K562 (cell line): Measurements from ENCODE around the gene FSTL3.

Source experiments
- CBX8 ChIP-seq: fragments of 200-600 bp; sonication (generic); IDR thresholded peaks from 2 replicates; pipeline ENCODE4 v1.6.1; 2012; ENCODE audit warnings: borderline replicate concordance, mixed run types, low read depth, mild to moderate bottlenecking, moderate library complexity, mixed read lengths, low read length, control low read depth, inconsistent platforms; ENCODE audit not compliant: poor library complexity, severe bottlenecking; ENCODE audit errors: extremely low read depth
- ETS1 ChIP-seq: conservative IDR thresholded peaks from 2 replicates; pipeline ENCODE4 v1.6.1; 2011; ENCODE audit warnings: low read depth, mild to moderate bottlenecking, low read length; ENCODE audit not compliant: control insufficient read depth
- HOXB6 ChIP-seq: fragments of 250-450 bp; sonication (Bioruptor Pico); IDR thresholded peaks from 2 replicates; pipeline ENCODE4 v1.5.1; 2022; ENCODE audit warnings: mild to moderate bottlenecking, borderline replicate concordance
- MLX ChIP-seq, 2 experiments: fragments of 450-650 bp in 1 of 2; sonication (generic) in 1 of 2; formaldehyde crosslinking; conservative IDR thresholded peaks; 2 replicates each; pipeline versions ENCODE4 v1.4.0 to v1.8.1; 2020 to 2022; ENCODE audit warnings: mild to moderate bottlenecking in 1 of 2, missing genetic modification reagents in 1 of 2
- POU5F1 ChIP-seq: fragments of 150-350 bp; IDR thresholded peaks from 2 replicates; pipeline ENCODE4 v1.6.1; 2014; ENCODE audit warnings: borderline replicate concordance, low read length, low read depth, mild to moderate bottlenecking; ENCODE audit not compliant: partially characterized antibody
- SAP30 ChIP-seq: fragments of 200-600 bp; sonication (generic); IDR thresholded peaks from 2 replicates; pipeline ENCODE4 v1.6.1; 2012; ENCODE audit warnings: borderline replicate concordance, low read depth, mild to moderate bottlenecking, moderate library complexity, low read length, control low read depth, inconsistent platforms; ENCODE audit not compliant: insufficient read depth, poor library complexity, severe bottlenecking
- ZNF639 ChIP-seq, 2 experiments: fragments of 200-800 bp in 1 of 2; sonication (Bioruptor generic) in 1 of 2; sonication (generic) in 1 of 2; formaldehyde crosslinking in 1 of 2; IDR thresholded peaks in 1 of 2; conservative IDR thresholded peaks in 1 of 2; 2 replicates each; pipeline versions ENCODE4 v1.5.0 to v1.6.1; 2016 to 2020; ENCODE audit warnings: missing compliant biosample characterization in 1 of 2, missing genetic modification characterization in 1 of 2, missing genetic modification reagents in 1 of 2

- TF ChIP-seq CBX8 (no peak), ETS1 (no peak), SAP30 (no peak), POU5F1 (no peak), ZNF639 (CRISPR knock-in tag; conservative IDR thresholded peaks at IDR 0.05 in 1 of 2, IDR thresholded peaks at IDR 0.05 in 1 of 2) (no peak), MLX (CRISPR knock-in tag; conservative IDR thresholded peaks at IDR 0.05) (no peak), HOXB6 (CRISPR knock-in tag) (no peak)
These were observed 31.4 kb upstream of the FSTL3 start for GRCh38 chr19:644789-645188.
